CD4-positive, alpha-beta T cell treated with Interleukin-17A for 4 hours (primary cell): Measurements from ENCODE around the gene NRXN3.

Experiments
- DNase-seq: peaks from one replicate; pipeline ENCODE4 v3.0.0-alpha.2; 2020; ENCODE audit warnings: mixed read lengths

Gene NRXN3

DNA sequence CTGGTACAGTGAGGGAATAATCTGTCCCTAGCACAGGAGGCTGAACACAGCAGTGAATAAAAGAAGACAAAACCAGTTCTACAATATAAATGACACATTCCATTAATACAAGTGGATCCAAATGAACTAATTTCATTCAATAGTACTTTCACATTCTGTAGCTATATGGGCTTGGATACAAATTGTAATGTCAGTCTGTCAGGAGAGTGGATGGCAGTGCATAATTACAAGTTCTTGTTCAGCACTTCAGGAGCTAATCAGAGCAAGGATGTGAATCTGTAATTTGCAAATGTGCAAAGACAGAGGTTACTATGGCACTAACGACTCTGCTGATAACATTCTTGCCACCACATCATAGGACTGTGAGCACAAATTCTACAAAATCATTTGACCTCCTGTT, 1343.3 kb downstream of the NRXN3 start:
- no peak for DNase-seq

DNA sequence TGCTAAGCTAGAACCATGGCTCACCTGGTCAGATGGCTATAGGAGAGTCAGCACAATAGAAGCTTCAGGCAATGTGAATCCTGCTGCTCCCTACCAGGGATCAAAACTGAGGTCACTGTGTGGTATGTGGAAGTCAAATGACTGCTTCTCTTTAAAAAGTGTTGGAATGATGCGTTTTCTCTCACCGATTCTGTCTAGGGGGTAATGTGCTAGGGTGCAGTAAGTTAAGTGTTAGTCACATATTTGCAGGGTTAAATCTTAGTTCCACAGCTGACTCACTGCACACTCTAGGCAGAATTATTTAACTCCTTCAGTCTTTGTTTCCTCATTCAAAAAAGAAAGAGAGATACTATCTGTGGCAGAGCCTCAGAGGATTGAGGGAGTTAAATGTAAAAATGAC, 1344.5 kb downstream of the NRXN3 start:
- no peak for DNase-seq

- no peak for DNase-seq
Measured at GRCh38 chr14:79515158-79515557, 1345.0 kb downstream of the NRXN3 start.

DNA sequence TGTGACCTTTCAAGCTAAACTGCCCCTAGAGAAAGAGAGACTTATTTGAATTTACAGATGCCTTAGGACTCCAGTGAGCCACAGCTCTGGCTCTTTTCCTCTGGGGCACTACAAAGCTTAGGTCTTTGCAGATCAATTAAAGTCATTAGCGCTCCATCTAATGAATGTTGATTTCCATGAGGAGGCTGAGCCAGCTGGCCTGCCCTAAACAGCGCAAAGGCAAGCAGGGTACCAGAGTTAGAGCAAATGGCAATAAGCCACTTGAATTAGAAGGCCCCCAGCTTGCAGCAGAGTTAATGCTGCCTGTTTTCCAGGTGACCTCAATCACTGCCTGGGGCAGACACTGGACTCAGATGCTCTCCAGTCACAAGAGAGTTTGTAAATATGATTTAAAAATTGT, 1345.8 kb downstream of the NRXN3 start:
- no peak for DNase-seq

DNA sequence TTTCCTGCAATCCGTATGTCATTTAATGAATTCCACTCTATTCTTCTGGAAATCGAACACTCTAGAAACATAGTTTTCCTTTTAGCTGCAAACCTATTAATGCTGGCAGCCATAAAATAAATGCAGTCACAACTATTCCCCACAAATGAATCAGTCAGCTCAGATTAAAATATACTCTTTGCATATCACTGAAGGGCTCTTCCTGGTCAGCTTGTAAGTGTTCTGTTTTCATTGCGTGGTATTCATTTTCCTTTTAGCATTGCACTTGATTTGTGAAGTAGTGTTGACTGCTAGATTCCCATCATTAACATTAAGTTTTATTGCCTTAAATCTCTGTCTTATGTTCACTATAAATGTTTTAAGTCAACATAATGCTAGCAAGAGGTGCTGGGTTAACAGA, 1355.2 kb downstream of the NRXN3 start:
- no peak for DNase-seq

GRCh38 chr14:79528828-79529416, 1358.7 kb downstream of the NRXN3 start:
- DNase-seq = no peak

- no peak for DNase-seq
Measured at GRCh38 chr14:79530555-79530954, 1360.4 kb downstream of the NRXN3 start.

DNA sequence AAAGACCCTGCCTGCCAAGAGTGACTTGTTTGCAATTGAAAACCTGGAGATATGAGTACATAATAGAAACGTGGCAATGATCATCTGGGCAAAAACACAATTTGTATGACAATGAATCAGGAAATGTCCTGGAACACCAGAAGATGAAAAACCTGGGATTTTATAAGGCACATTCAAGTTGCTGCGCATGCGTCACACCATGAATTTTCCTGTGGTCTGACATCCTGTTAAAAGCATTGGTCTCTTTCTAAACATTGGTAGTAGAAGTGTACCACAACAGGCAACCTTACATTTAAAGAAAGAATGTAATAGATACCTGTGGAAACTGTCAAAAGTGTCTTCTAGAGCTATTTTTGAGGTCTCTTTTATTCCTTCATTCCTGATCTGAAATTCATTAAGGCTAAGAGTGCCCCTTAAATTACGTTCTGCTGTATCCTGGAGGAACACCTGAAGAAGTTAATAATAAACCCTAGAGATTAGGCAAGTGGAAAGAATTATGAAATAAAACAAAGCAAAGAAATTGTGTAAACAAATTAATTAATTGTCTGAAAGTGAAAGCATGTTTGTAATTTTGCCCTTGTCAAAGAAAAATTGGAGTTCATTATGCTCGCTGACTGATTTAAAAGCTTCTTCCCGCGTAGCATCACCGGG, 1364.7 kb downstream of the NRXN3 start:
- DNase-seq = no peak

GRCh38 chr14:79540394-79540793, 1370.2 kb downstream of the NRXN3 start:
- DNase-seq = no peak

- no peak for DNase-seq
Measured at GRCh38 chr14:79542121-79542520, 1371.9 kb downstream of the NRXN3 start.

DNA sequence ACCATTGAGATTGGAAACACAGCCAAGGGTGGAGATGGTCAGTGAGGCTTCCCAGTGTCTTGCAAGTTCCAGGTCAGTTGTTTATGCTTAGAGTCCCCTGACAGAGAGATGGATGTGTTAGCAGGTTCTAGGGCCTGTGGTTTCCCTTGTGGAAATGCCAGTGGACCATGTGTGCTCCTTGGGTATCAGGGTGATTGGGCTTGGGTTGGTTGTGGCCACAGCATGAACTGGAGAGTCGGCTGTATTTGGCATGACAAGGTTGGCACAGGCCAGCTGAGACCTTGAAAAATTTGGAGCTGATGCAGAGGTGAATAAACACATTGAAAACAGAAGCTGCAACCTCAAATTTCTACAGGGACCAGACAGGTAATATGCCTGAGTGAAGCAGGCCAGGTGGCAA, 1373.2 kb downstream of the NRXN3 start:
- no peak for DNase-seq

DNA sequence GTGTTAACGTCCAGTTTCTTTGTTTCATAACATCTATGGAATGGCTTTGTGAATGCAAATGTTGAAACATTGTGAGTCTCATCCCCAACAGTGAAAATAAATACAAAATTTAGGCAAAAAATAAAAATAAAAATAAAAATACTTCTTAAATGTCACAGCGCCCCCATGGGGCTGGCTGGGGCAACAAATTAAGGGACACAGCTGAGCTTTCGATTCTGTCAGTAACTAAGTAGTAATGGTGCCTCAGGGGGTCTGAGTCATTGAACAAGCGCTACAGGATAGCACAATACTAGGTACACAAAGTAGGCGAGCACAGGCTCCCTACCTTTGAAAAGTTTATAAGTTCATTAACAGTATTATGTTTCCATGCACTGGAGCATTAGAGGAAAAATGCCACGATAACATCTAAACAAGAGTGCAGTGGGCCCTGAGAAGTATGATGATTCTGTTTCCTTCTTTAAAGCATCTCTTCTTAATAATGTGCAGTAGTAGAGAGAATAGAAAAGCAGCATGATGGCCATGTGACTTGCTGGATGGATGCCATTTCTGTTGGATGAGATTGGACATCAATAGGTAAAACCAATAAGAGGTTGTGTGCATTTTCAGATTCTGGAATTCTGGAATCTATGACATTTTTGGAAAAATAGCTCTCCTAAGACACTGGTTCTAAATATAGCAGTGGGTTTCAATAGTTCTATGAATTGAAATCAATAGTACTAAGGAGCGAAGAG, 1374.0 kb downstream of the NRXN3 start:
- DNase-seq = no peak

DNA sequence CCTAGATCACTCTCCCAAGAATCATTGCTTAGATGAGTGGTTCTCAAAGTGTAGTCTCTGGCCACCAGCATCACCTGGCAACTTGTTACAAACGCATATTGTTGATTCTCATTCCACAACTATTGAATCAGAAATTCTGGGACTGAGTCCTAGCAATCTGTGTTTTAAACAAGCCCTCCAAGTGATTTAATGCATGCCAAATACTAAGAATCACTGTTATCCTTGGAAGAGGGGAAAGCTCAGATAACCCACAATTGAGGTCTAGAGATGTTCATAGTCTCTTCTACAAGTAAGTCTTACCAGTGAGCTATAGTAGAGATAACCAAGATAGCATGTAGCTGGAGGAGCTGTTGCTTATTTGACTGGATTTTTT, 1374.5 kb downstream of the NRXN3 start:
- DNase-seq = no peak

GRCh38 chr14:79548836-79549235, 1378.7 kb downstream of the NRXN3 start:
- no peak for DNase-seq

- DNase-seq = no peak
Measured at GRCh38 chr14:79549515-79549914, 1379.3 kb downstream of the NRXN3 start.

DNA sequence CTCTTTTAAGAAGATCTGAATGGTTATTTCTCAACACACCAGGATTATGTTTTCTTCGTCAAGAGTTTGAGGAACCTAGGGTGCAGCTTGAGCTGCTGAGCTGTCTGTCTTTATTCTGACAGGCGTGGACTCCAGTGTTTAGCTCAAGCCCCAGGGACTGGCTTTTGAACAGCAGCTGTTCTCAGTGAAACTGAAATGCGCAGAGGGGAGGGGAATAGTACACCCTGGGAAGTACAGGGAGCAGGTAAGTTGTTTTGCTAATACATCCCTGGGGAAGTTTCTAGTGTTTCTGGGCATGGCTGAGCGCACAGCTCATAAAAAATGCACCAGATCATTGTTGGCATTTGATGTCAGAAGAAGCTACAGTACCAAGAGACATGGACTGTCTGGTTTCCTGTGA, 1381.3 kb downstream of the NRXN3 start:
- no peak for DNase-seq

GRCh38 chr14:79552778-79553177, 1382.6 kb downstream of the NRXN3 start:
- no peak for DNase-seq

DNA sequence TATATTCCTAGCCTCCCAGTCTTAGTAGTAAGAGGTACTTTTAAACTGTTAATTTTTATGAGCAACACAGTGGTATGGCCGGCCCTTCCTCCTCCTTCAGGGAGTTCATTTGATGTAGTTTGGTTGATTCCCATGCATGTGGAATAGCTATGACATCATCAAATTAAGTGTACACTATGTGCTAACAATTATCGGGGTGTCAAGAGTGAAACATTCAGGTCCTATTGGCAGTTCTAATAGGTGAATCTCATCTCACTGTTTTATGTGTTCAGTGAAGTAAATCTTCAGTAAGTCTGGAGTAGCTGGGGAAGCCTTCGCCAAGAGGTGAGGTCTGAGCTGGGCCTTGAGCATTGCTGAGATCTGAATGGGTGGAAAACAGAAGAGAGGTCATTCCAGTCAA, 1384.6 kb downstream of the NRXN3 start:
- no peak for DNase-seq

GRCh38 chr14:79555429-79555828, 1385.3 kb downstream of the NRXN3 start:
- DNase-seq = no peak

- DNase-seq = no peak
Measured at GRCh38 chr14:79557309-79557708, 1387.1 kb downstream of the NRXN3 start.

DNA sequence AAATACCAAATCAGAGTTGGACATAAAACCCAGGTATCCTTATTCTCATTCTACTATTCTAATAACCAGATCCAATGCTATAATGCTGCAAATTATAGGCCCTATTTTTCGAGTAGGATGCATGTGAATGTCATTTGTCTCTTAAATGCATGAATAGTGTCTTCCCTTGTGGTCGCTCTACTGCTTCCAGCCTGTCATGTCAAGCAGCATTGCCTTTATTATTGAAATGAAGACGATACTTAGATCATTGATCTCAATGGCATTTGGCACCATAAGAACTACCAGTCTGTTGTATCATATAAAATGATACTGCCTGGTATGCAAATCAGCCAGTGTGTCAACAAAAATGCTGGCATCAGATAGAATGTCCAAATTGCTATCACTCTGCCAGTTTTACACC, 1392.0 kb downstream of the NRXN3 start:
- no peak for DNase-seq

DNA sequence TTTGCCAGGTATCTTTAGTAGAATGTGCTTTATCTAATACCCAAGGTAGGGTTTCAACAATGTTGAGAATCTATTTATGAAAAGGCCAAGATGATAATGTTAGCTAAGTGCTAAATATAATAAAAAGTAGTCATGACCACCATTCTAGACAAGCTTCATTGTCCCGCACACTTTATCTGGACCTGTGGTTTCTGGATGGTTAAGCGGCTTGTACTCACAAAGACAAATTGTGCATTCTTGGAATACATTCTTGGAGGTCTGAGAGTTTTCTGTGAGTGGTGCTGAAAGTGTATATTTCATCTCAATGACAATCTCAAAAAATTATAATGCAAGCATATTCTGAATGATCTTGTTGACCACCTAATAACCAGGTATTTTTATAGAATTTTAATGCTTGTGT, 1394.2 kb downstream of the NRXN3 start:
- DNase-seq = no peak

GRCh38 chr14:79567306-79567705, 1397.1 kb downstream of the NRXN3 start:
- DNase-seq = no peak

- no peak for DNase-seq
Measured at GRCh38 chr14:79568594-79568993, 1398.4 kb downstream of the NRXN3 start.

GRCh38 chr14:79569072-79569471, 1398.9 kb downstream of the NRXN3 start:
- no peak for DNase-seq
